Right lobe of liver (tissue), 6 donors: ENCODE data around the gene SERPIND1. TPM values are rescaled to one million over a fixed set of nuclear protein-coding genes. Genes with fewer than 3 reads are reported as not detected.
"Not testable (repeated sequence)": the region's sequence is repeated elsewhere in the genome, so short reads cannot be mapped to it uniquely, and the experiment has no call there.

ENCODE experiments used
- ATAC-seq, 4 donors: fragments of 200-7000 bp; cut with Tn5 transposase; one replicate each; pipeline ENCODE4 v1.9.1; 2020; ENCODE audit warnings: mild to moderate bottlenecking in 4 of 4, moderate library complexity in 4 of 4
- DNase-seq, 3 donors: peaks; one replicate each; pipeline ENCODE4 v3.0.0-alpha.2; 2020
- H3K27ac ChIP-seq, 3 donors: fragments of 200-600 bp; one replicate each; pipeline ENCODE4 v1.8.0; 2022
- H3K27me3 ChIP-seq, 2 donors: fragments of 200-600 bp; one replicate each; pipeline ENCODE4 v1.8.0; 2022
- H3K36me3 ChIP-seq, 4 donors: fragments of 200-600 bp; sonication (generic) in 1 of 4; one replicate each; pipeline versions ENCODE4 v1.5.1 to v1.8.0; 2017 to 2022; ENCODE audit warnings: control low read depth in 1 of 4
- H3K4me1 ChIP-seq, 4 donors: fragments of 200-600 bp; sonication (generic) in 1 of 4; one replicate each; pipeline versions ENCODE4 v1.5.1 to v1.8.0; 2017 to 2022; ENCODE audit warnings: control low read depth in 1 of 4
- H3K4me3 ChIP-seq, 3 donors: fragments of 200-600 bp; one replicate each; pipeline ENCODE4 v1.8.0; 2022
- H3K9me3 ChIP-seq, 4 donors: fragments of 200-600 bp; sonication (generic) in 1 of 4; one replicate each; pipeline versions ENCODE4 v1.5.1 to v1.8.0; 2017 to 2022; ENCODE audit warnings: control low read depth in 1 of 4
- CTCF ChIP-seq, 4 donors: fragments of 200-600 bp in 3 of 4; fragments of 450-650 bp in 1 of 4; IDR thresholded peaks; one replicate each; pipeline versions ENCODE4 v1.5.1 to v1.8.0; 2016 to 2022; ENCODE audit warnings: antibody characterized with exemption in 4 of 4, mild to moderate bottlenecking in 2 of 4
- POLR2A ChIP-seq: fragments of 450-650 bp; IDR thresholded peaks from one replicate; pipeline ENCODE4 v1.6.1; 2017; ENCODE audit warnings: antibody characterized with exemption, mild to moderate bottlenecking
- WGBS: methylation state at CpG from one replicate; pipeline ENCODE4 v1.1.6; 2018; ENCODE audit warnings: low coverage, low lambda C conversion rate; ENCODE audit not compliant: insufficient coverage; ENCODE audit errors: missing lambda C conversion rate; 5-methylcytosine and 5-hydroxymethylcytosine counted together
- intact Hi-C, 2 donors: fragments of 100-400 bp; cut with DNase I; formaldehyde crosslinking; loops; one replicate each; pipeline versions ENCODE4 v1.11.2 to v1.14.1; 2022
- total RNA-seq, 6 experiments: library from RNA; depleted of rRNA in 2 of 6; stranded (reverse); fragments of >200 nt in 2 of 6; fragmentation: NEBNext Ultra II Directional in 3 of 6; extraction: Animal tissue kit (Norgen Biotek cat#: 25700) in 3 of 6; gene quantifications; one replicate each; pipeline versions ENCODE4 v1.1.0 to v1.2.4, GENCODE V29; 2016 to 2023
- donor health status: DM: no; HTN: yes; CAD: no.
- donor health status: DM: no; HTN: no; CAD: no.
- donor health status: DM: no; HTN: no; CAD: no.
- donor health status: DM: no; HTN: yes; CAD: no.
- donor health status: DM: no; HTN: yes; CAD: no.

The SERPIND1 gene
- total RNA-seq, 6 experiments from 2014 or later, result 49.7 to 615 (median 331) TPM

- no peaks in the 10 kb centered on the region for H3K9me3 ChIP-seq
- intact Hi-C loops, result no loop called here
- DNase-seq, result no peak
- no peak overlapping the region for H3K27ac ChIP-seq
- TF ChIP-seq CTCF (IDR thresholded peaks at IDR 0.05) (no peak), POLR2A (no peak)
- WGBS, result 100% methylated on average over 3 of the region's 10 CpGs
- H3K27me3 ChIP-seq, result no peaks in the 10 kb centered on the region
- no peak overlapping the region for H3K4me3 ChIP-seq
- no peaks in the 10 kb centered on the region for H3K4me1 ChIP-seq
- H3K36me3 ChIP-seq, result peaks cover 0 to 31% (median 17%) of the 10 kb centered on the region in 4 donors
- ATAC-seq, result no peak
Measured at GRCh38 chr22:20728523-20729190, 45.3 kb upstream of the SERPIND1 start.

- intact Hi-C loops, result no loop called here
- H3K36me3 ChIP-seq, result peaks cover 0 to 31% (median 17%) of the 10 kb centered on the region in 4 donors
- H3K9me3 ChIP-seq, result no peaks in the 10 kb centered on the region
- no peak overlapping the region for H3K4me3 ChIP-seq
- H3K4me1 ChIP-seq, result no peaks in the 10 kb centered on the region
- no CpG with 5 or more reads among the region's 13 CpGs for WGBS
- no peak for TF ChIP-seq CTCF (IDR thresholded peaks at IDR 0.05)
- no peak for TF ChIP-seq POLR2A
- H3K27me3 ChIP-seq, result no peaks in the 10 kb centered on the region
- H3K27ac ChIP-seq, result no peak overlapping the region
- ATAC-seq (no peak), DNase-seq (no peak)
Measured at GRCh38 chr22:20729194-20729593, 44.7 kb upstream of the SERPIND1 start.

GRCh38 chr22:20732431-20732830, 41.5 kb upstream of the SERPIND1 start:
- H3K9me3 ChIP-seq, DNase-seq, H3K27ac ChIP-seq, intact Hi-C loops, ATAC-seq, H3K27me3 ChIP-seq, H3K4me3 ChIP-seq, H3K4me1 ChIP-seq: not testable (repeated sequence)
- 100% methylated on average over 1 of the region's 8 CpGs for WGBS
- H3K36me3 ChIP-seq, result peaks cover 0 to 24% (median 13%) of the 10 kb centered on the region in 4 donors

GRCh38 chr22:20735356-20736162, 38.4 kb upstream of the SERPIND1 start:
- H3K27me3 ChIP-seq, H3K4me3 ChIP-seq, H3K36me3 ChIP-seq, H3K9me3 ChIP-seq, intact Hi-C loops, H3K4me1 ChIP-seq: not testable (repeated sequence)
- DNase-seq, result peak in 2 of 3 donors; percentile 72 to 74
- ATAC-seq, result peak; percentile 83 to 90 (median 88)
- H3K27ac ChIP-seq, result peak overlapping the region in 1 of 3 donors; percentile 33
- 41% methylated on average over 7 of the region's 15 CpGs for WGBS

GRCh38 chr22:20736891-20737290, 37.0 kb upstream of the SERPIND1 start:
- H3K4me3 ChIP-seq, intact Hi-C loops, H3K36me3 ChIP-seq, H3K27me3 ChIP-seq, H3K4me1 ChIP-seq, ATAC-seq, H3K27ac ChIP-seq, H3K9me3 ChIP-seq: not testable (repeated sequence)
- WGBS, result 87% methylated on average over 3 of the region's 3 CpGs
- DNase-seq, result peak in 1 of 3 donors; percentile 7
